ENCODE results near the gene GBX1. TPM values are rescaled to one million over a fixed set of nuclear protein-coding genes. Genes with fewer than 3 reads are reported as not detected.

Gene GBX1
- total RNA-seq, 2 experiments from 2014 or later = not detected

- Mint-ChIP-seq H3K27me3 (ENCODE audit: low read depth) (peaks cover 7% of the 10 kb centered on the region), H3K9me3 (no peaks in the 10 kb centered on the region), H3K4me3 (no peak overlapping the region), H3K36me3 (ENCODE audit: low read depth) (no peaks in the 10 kb centered on the region), H3K27ac (no peak overlapping the region), H3K4me1 (ENCODE audit: low read depth) (peaks cover 17% of the 10 kb centered on the region)
- CTCF ChIA-PET = interaction anchor here (1.1 to 2.1 kb wide), 3 partner anchors 39 to 242 kb away, joined by 3 to 5 read pairs (median 4); no protein-coding TSS in a partner anchor
- no peak for DNase-seq
- intact Hi-C loops (cut with micrococcal nuclease) = no loop called here
These were observed 38.2 kb upstream of the GBX1 start for GRCh38 chr7:151205730-151206129.

- Mint-ChIP-seq H3K4me3 (no peak overlapping the region), H3K27me3 (ENCODE audit: low read depth) (peaks cover 7% of the 10 kb centered on the region), H3K9me3 (no peaks in the 10 kb centered on the region), H3K27ac (no peak overlapping the region), H3K4me1 (ENCODE audit: low read depth) (peaks cover 17% of the 10 kb centered on the region), H3K36me3 (ENCODE audit: low read depth) (no peaks in the 10 kb centered on the region)
- intact Hi-C loops (cut with micrococcal nuclease) = no loop called here
- CTCF ChIA-PET = no interaction called here
- DNase-seq = no peak
These were observed 37.0 kb upstream of the GBX1 start for GRCh38 chr7:151204383-151205032.

DNA sequence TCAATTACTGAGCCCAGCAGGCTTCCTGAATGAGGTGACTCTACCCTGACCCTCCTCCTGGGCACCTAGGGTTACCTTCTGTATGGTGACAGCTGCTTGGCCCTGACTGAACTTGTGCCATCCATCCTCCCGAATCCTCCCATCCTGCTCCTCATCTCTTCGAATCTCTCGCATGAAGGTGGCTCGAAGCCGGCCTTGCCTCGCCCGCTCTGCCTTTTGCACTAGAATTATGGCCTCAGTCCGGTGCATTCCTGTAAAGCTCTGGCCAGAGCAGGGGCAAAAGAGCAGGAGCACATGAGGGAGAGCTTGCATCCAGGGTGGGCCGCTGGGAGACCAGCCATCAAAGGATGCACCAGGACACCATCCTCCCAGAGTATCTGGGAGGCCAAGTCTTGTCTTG, 35.3 kb upstream of the GBX1 start:
- peaks cover 7% of the 10 kb centered on the region for H3K27me3 Mint-ChIP-seq (ENCODE audit: low read depth)
- CTCF ChIA-PET = no interaction called here
- no peaks in the 10 kb centered on the region for H3K36me3 Mint-ChIP-seq (ENCODE audit: low read depth)
- no peak overlapping the region for H3K27ac Mint-ChIP-seq
- no peak overlapping the region for H3K4me3 Mint-ChIP-seq
- no peak for DNase-seq
- H3K9me3 Mint-ChIP-seq = no peaks in the 10 kb centered on the region
- H3K4me1 Mint-ChIP-seq (ENCODE audit: low read depth) = peaks cover 16% of the 10 kb centered on the region
- intact Hi-C loops (cut with micrococcal nuclease) = no loop called here

DNA sequence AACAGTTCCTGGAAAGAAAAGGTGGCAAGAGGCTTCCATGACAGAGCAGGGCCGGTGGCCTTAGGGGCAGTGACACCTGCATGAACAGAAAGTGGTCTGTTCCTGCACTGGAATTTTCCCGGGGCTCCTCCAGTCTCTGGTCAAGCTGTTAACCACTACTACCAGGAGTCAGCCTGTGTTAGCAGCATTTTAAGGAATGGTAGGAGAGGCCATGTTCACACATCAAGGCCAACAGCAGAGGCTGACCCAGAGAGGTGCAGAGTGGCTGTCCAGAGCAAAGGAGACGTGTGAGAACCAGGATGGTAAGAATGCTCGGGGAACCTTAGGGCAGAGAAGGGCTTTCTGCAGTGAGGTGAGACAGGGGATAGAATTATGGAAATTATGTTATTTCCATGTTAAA, 34.3 kb upstream of the GBX1 start:
- Mint-ChIP-seq H3K9me3 (no peaks in the 10 kb centered on the region), H3K4me3 (no peak overlapping the region), H3K27me3 (ENCODE audit: low read depth) (peaks cover 7% of the 10 kb centered on the region), H3K36me3 (ENCODE audit: low read depth) (no peaks in the 10 kb centered on the region), H3K4me1 (ENCODE audit: low read depth) (peaks cover 5% of the 10 kb centered on the region), H3K27ac (no peak overlapping the region)
- intact Hi-C loops (cut with micrococcal nuclease) = no loop called here
- CTCF ChIA-PET = no interaction called here
- DNase-seq = no peak

- no peak overlapping the region for H3K4me3 Mint-ChIP-seq
- H3K36me3 Mint-ChIP-seq (ENCODE audit: low read depth) = no peaks in the 10 kb centered on the region
- H3K27me3 Mint-ChIP-seq (ENCODE audit: low read depth) = peaks cover 7% of the 10 kb centered on the region
- H3K27ac Mint-ChIP-seq = no peak overlapping the region
- no peak for DNase-seq
- intact Hi-C loops (cut with micrococcal nuclease) = no loop called here
- peaks cover 2% of the 10 kb centered on the region for H3K4me1 Mint-ChIP-seq (ENCODE audit: low read depth)
- H3K9me3 Mint-ChIP-seq = no peaks in the 10 kb centered on the region
- CTCF ChIA-PET = no interaction called here
These were observed 33.9 kb upstream of the GBX1 start for GRCh38 chr7:151201344-151201743.

DNA sequence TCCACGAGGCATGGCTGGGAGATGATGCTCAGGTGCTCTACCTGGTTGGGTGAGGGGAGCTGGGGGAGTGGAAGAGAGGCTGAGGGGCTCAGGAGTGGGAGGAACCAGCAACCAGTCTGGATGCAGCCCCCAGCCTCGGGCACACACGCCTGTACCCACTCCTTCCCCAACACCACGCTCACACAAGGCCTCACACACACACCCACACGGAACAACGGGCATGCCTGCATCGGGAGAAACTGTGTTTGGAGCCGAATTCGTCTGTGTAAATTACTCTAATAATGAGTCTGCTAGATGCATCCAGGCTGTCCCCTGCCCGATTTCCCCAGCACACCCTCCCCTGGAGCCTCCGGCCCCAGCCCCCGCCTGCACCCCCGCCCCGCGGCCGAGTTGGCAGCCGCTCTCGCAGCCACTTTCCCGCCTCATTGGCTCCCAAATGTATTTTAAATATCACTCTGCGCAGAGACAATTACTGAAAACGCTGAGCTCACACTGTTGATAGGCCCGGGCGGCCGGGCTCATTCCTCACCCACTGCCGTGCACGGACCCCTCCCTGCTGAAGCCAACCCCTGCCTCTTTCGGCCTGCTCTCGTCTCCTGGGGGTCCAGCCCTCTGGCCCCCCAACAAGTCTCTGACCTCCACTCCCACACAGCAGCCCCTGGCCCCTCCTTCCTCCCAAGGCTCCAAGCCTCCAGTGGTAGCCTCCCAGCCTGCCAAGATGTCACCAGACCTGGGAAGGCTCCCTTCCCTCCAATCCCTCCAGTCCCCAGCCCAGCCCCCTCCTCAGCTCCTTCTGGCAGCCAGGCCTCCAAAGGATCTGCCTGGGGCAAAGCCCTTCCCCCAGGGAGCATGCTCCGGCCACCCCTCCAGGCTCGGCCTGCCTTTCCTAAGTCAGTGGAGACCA, 31.7 kb upstream of the GBX1 start:
- no peak for DNase-seq
- H3K9me3 Mint-ChIP-seq = no peaks in the 10 kb centered on the region
- intact Hi-C loops (cut with micrococcal nuclease) = no loop called here
- H3K4me1 Mint-ChIP-seq (ENCODE audit: low read depth) = no peaks in the 10 kb centered on the region
- CTCF ChIA-PET = interaction anchor here (0.6 kb wide), 1 partner anchor 27 kb away, joined by 4 read pairs; no protein-coding TSS in a partner anchor
- no peaks in the 10 kb centered on the region for H3K36me3 Mint-ChIP-seq (ENCODE audit: low read depth)
- H3K27ac Mint-ChIP-seq = no peak overlapping the region
- H3K4me3 Mint-ChIP-seq = no peak overlapping the region
- H3K27me3 Mint-ChIP-seq (ENCODE audit: low read depth) = peaks cover 4% of the 10 kb centered on the region

- intact Hi-C loops (cut with micrococcal nuclease) = no loop called here
- Mint-ChIP-seq H3K27ac (no peak overlapping the region), H3K36me3 (ENCODE audit: low read depth) (no peaks in the 10 kb centered on the region), H3K4me1 (ENCODE audit: low read depth) (no peaks in the 10 kb centered on the region), H3K4me3 (no peak overlapping the region), H3K9me3 (no peaks in the 10 kb centered on the region), H3K27me3 (ENCODE audit: low read depth) (peaks cover 4% of the 10 kb centered on the region)
- no peak for DNase-seq
- CTCF ChIA-PET = no interaction called here
These were observed 30.4 kb upstream of the GBX1 start for GRCh38 chr7:151197932-151198331.

DNA sequence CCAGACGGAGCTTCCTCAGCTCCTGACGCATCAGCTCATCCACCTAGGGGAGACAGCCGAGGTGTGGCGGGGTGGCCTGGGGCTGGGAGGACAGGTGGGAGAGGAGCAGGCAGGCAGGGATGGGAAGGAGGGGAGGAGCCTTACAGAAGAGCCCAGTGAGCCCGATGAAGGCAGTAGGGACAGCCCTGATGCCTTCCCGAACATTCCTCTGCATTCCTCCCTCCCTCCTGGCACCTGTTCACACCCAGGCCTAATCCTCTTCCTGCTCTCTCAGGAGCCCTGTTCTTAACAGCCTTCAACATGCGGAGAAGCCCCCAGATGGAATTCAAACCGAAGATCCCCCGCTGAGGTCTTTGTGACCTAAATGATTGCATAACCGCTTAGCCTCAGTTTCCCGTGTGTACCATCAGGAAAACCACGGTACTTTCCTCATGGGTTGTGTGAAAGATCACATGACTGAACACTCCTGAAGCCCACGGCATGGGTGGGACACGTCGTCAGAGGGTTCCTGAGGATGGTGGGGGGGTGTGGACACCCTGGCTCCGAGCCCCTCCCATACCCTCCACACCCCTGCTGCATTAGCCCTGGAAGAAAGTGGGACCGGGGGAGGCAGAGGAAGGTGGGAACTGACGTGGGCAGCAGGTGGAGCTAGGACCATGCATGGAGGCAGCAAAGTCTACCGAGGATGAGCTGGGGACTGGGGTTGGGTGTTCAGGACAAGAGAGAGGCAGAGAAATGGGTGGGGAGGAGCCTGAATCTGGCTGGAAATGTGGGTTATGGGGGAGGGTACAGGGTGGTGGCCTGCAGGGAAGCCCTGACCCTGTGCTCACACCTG, 28.3 kb upstream of the GBX1 start:
- CTCF ChIA-PET = interaction anchor here (1.0 kb wide), 1 partner anchor 47 kb away, joined by 3 read pairs; no protein-coding TSS in a partner anchor
- no peak overlapping the region for H3K27ac Mint-ChIP-seq
- no peaks in the 10 kb centered on the region for H3K27me3 Mint-ChIP-seq (ENCODE audit: low read depth)
- no peaks in the 10 kb centered on the region for H3K36me3 Mint-ChIP-seq (ENCODE audit: low read depth)
- H3K4me3 Mint-ChIP-seq = no peak overlapping the region
- no peak for DNase-seq
- no peaks in the 10 kb centered on the region for H3K4me1 Mint-ChIP-seq (ENCODE audit: low read depth)
- H3K9me3 Mint-ChIP-seq = no peaks in the 10 kb centered on the region
- intact Hi-C loops (cut with micrococcal nuclease) = no loop called here

GRCh38 chr7:151194188-151194587, 26.7 kb upstream of the GBX1 start:
- no peaks in the 10 kb centered on the region for H3K9me3 Mint-ChIP-seq
- no peak overlapping the region for H3K4me3 Mint-ChIP-seq
- no peaks in the 10 kb centered on the region for H3K4me1 Mint-ChIP-seq (ENCODE audit: low read depth)
- no peak for DNase-seq
- no peak overlapping the region for H3K27ac Mint-ChIP-seq
- no peaks in the 10 kb centered on the region for H3K27me3 Mint-ChIP-seq (ENCODE audit: low read depth)
- H3K36me3 Mint-ChIP-seq (ENCODE audit: low read depth) = no peaks in the 10 kb centered on the region
- intact Hi-C loops (cut with micrococcal nuclease) = no loop called here
- CTCF ChIA-PET = no interaction called here

GRCh38 chr7:151193203-151193978, 25.9 kb upstream of the GBX1 start:
- Mint-ChIP-seq H3K36me3 (ENCODE audit: low read depth) (no peaks in the 10 kb centered on the region), H3K4me1 (ENCODE audit: low read depth) (no peaks in the 10 kb centered on the region), H3K27ac (no peak overlapping the region), H3K4me3 (no peak overlapping the region), H3K9me3 (no peaks in the 10 kb centered on the region), H3K27me3 (ENCODE audit: low read depth) (no peaks in the 10 kb centered on the region)
- DNase-seq = no peak
- CTCF ChIA-PET = no interaction called here
- intact Hi-C loops (cut with micrococcal nuclease) = no loop called here

- H3K27me3 Mint-ChIP-seq (ENCODE audit: low read depth) = no peaks in the 10 kb centered on the region
- intact Hi-C loops (cut with micrococcal nuclease) = no loop called here
- no peaks in the 10 kb centered on the region for H3K4me1 Mint-ChIP-seq (ENCODE audit: low read depth)
- CTCF ChIA-PET = no interaction called here
- H3K4me3 Mint-ChIP-seq = no peak overlapping the region
- no peaks in the 10 kb centered on the region for H3K9me3 Mint-ChIP-seq
- H3K36me3 Mint-ChIP-seq (ENCODE audit: low read depth) = no peaks in the 10 kb centered on the region
- DNase-seq = no peak
- no peak overlapping the region for H3K27ac Mint-ChIP-seq
These were observed 24.6 kb upstream of the GBX1 start for GRCh38 chr7:151192002-151192539.
